Thymus (tissue), 14 donors: ENCODE results near the gene RGPD4. TPM values are rescaled to one million over a fixed set of nuclear protein-coding genes. Genes with fewer than 3 reads are reported as not detected.
"Not testable (repeated sequence)": the region's sequence is repeated elsewhere in the genome, so short reads cannot be mapped to it uniquely, and the experiment has no call there.

ENCODE experiments used
- DNase-seq, 9 donors: peaks; one replicate each; pipeline ENCODE4 v3.0.0-alpha.2; 2013; ENCODE audit warnings: low spot score in 9 of 9, low read depth in 6 of 9, missing footprints in 1 of 9
- H3K27ac ChIP-seq, 2 donors: one replicate each; pipeline ENCODE4 v1.5.1; 2013; ENCODE audit warnings: control low read depth in 1 of 2, low read depth in 1 of 2, low read length in 1 of 2, mild to moderate bottlenecking in 1 of 2, moderate library complexity in 1 of 2
- H3K27me3 ChIP-seq, 2 donors: one replicate each; pipeline ENCODE4 v1.5.1; 2013; ENCODE audit warnings: low read length in 1 of 2; ENCODE audit not compliant: control insufficient read depth in 2 of 2, insufficient read depth in 1 of 2
- H3K36me3 ChIP-seq, 2 donors: one replicate each; pipeline ENCODE4 v1.5.1; 2013; ENCODE audit warnings: low read length in 1 of 2, mild to moderate bottlenecking in 1 of 2, moderate library complexity in 1 of 2; ENCODE audit not compliant: control insufficient read depth in 2 of 2, insufficient read depth in 2 of 2
- H3K4me1 ChIP-seq, 2 donors: one replicate each; pipeline ENCODE4 v1.5.1; 2013; ENCODE audit warnings: low read length in 2 of 2; ENCODE audit not compliant: control insufficient read depth in 2 of 2, insufficient read depth in 2 of 2
- H3K4me3 ChIP-seq, 2 donors: one replicate each; pipeline ENCODE4 v1.5.1; 2013; ENCODE audit warnings: low read length in 2 of 2, control low read depth in 1 of 2, mild to moderate bottlenecking in 1 of 2
- H3K9me3 ChIP-seq, 2 donors: one replicate each; pipeline ENCODE4 v1.5.1; 2013; ENCODE audit warnings: low read length in 1 of 2, mild to moderate bottlenecking in 1 of 2; ENCODE audit not compliant: control insufficient read depth in 2 of 2, insufficient read depth in 1 of 2
- WGBS: extraction: QIAGEN DNeasy Blood & Tissue Kit; methylation state at CpG from one replicate; pipeline ENCODE4 v1.1.7; 2013; 5-methylcytosine and 5-hydroxymethylcytosine counted together
- long read RNA-seq, 10 donors: transcript quantifications; one replicate each; lab custom pipeline, GENCODE V29; 2026
- polyA plus RNA-seq: library from polyadenylated mRNA; stranded (reverse); fragments of 200-250 nt; gene quantifications from one replicate; pipeline ENCODE4 v1.2.3, GENCODE V29; 2013
- total RNA-seq: library from RNA; stranded (reverse); fragments of 120-200 nt; gene quantifications from one replicate; pipeline ENCODE4 v1.2.4, GENCODE V29; 2013
- donor health status: healthy.

Gene RGPD4
- total RNA-seq (0.19 TPM), polyA plus RNA-seq (0.05 TPM)
- long read RNA-seq, donor 1, result 0 reads
- long read RNA-seq, donor 2, result 0 reads
- long read RNA-seq, donor 3, result 0 reads
- long read RNA-seq, donor 4, result 0 reads
- long read RNA-seq, donor 5, result 0 reads
- long read RNA-seq, donor 6, result 0 reads
- long read RNA-seq, donor 7, result 0 reads
- long read RNA-seq, donor 8, result 0 reads
- long read RNA-seq, donor 9, result 0 reads
- long read RNA-seq, donor 10, result 0 reads

- not testable (repeated sequence) for H3K4me1 ChIP-seq, H3K36me3 ChIP-seq, H3K27ac ChIP-seq, H3K4me3 ChIP-seq, H3K27me3 ChIP-seq, H3K9me3 ChIP-seq, DNase-seq
- 96% methylated on average over 43 of the region's 43 CpGs for WGBS
Observed at GRCh38 chr2:107826749-107827148, at the start of gene RGPD4. Gene RGPD4, plus strand, starts transcription at chr2:107826892. Its CDS starts 122 bp downstream, at chr2:107827014.

GRCh38 chr2:107777974-107778373, 48.7 kb upstream of the RGPD4 start:
- Histone ChIP-seq H3K4me1 (no peaks in the 10 kb centered on the region), H3K27ac (no peak overlapping the region), H3K4me3 (no peak overlapping the region), H3K36me3 (no peaks in the 10 kb centered on the region), H3K9me3 (no peaks in the 10 kb centered on the region), H3K27me3 (no peaks in the 10 kb centered on the region)
- WGBS, result 95% methylated on average over 2 of the region's 2 CpGs
- DNase-seq, result no peak

- H3K36me3 ChIP-seq, result no peaks in the 10 kb centered on the region
- no peaks in the 10 kb centered on the region for H3K27me3 ChIP-seq
- H3K4me1 ChIP-seq, result no peaks in the 10 kb centered on the region
- WGBS, result 89% methylated on average over 1 of the region's 1 CpG
- no peak overlapping the region for H3K27ac ChIP-seq
- H3K9me3 ChIP-seq, result no peaks in the 10 kb centered on the region
- no peak overlapping the region for H3K4me3 ChIP-seq
- no peak for DNase-seq
Observed at GRCh38 chr2:107785756-107786155, 40.9 kb upstream of the RGPD4 start.

- H3K9me3 ChIP-seq, result no peaks in the 10 kb centered on the region
- H3K4me1 ChIP-seq, result no peaks in the 10 kb centered on the region
- no peak overlapping the region for H3K27ac ChIP-seq
- DNase-seq, result no peak
- H3K27me3 ChIP-seq, result no peaks in the 10 kb centered on the region
- H3K36me3 ChIP-seq, result no peaks in the 10 kb centered on the region
- WGBS, result 91% methylated on average over 1 of the region's 1 CpG
- no peak overlapping the region for H3K4me3 ChIP-seq
Observed at GRCh38 chr2:107790837-107791236, 35.9 kb upstream of the RGPD4 start.

GRCh38 chr2:107801498-107801897, 25.2 kb upstream of the RGPD4 start:
- Histone ChIP-seq H3K27ac (no peak overlapping the region), H3K27me3 (no peaks in the 10 kb centered on the region), H3K9me3 (no peaks in the 10 kb centered on the region), H3K4me1 (no peaks in the 10 kb centered on the region), H3K36me3 (no peaks in the 10 kb centered on the region), H3K4me3 (no peak overlapping the region)
- WGBS, result 69% methylated on average over 2 of the region's 2 CpGs
- no peak for DNase-seq

GRCh38 chr2:107804608-107805498, 21.8 kb upstream of the RGPD4 start:
- Histone ChIP-seq H3K9me3 (no peaks in the 10 kb centered on the region), H3K4me1 (no peaks in the 10 kb centered on the region), H3K27ac (no peak overlapping the region), H3K36me3 (no peaks in the 10 kb centered on the region), H3K4me3 (no peak overlapping the region), H3K27me3 (no peaks in the 10 kb centered on the region)
- DNase-seq, result no peak
- WGBS, result 96% methylated on average over 6 of the region's 6 CpGs

GRCh38 chr2:107806901-107807300, 19.8 kb upstream of the RGPD4 start:
- Histone ChIP-seq H3K27ac (no peak overlapping the region), H3K9me3 (no peaks in the 10 kb centered on the region), H3K27me3 (no peaks in the 10 kb centered on the region), H3K4me3 (no peak overlapping the region), H3K4me1 (no peaks in the 10 kb centered on the region), H3K36me3 (no peaks in the 10 kb centered on the region)
- DNase-seq, result no peak
- 93% methylated on average over 4 of the region's 4 CpGs for WGBS

GRCh38 chr2:107807988-107808387, 18.7 kb upstream of the RGPD4 start:
- Histone ChIP-seq H3K27ac (no peak overlapping the region), H3K4me3 (no peak overlapping the region), H3K27me3 (no peaks in the 10 kb centered on the region), H3K4me1 (no peaks in the 10 kb centered on the region), H3K36me3 (no peaks in the 10 kb centered on the region), H3K9me3 (no peaks in the 10 kb centered on the region)
- no peak for DNase-seq
- WGBS, result 85% methylated on average over 7 of the region's 7 CpGs

GRCh38 chr2:107808959-107809358, 17.7 kb upstream of the RGPD4 start:
- no peaks in the 10 kb centered on the region for H3K4me1 ChIP-seq
- no peak overlapping the region for H3K4me3 ChIP-seq
- DNase-seq, result no peak
- WGBS, result 93% methylated on average over 7 of the region's 7 CpGs
- no peaks in the 10 kb centered on the region for H3K9me3 ChIP-seq
- H3K27me3 ChIP-seq, result no peaks in the 10 kb centered on the region
- H3K36me3 ChIP-seq, result no peaks in the 10 kb centered on the region
- H3K27ac ChIP-seq, result no peak overlapping the region
